Tibial artery (tissue), 4 donors: ENCODE results near the gene ITGAL.

ENCODE experiments used
- DNase-seq, 2 donors: peaks; one replicate each; pipeline ENCODE4 v3.0.0-alpha.2; 2019
- H3K27ac ChIP-seq, 2 donors: fragments of 200-600 bp; sonication (generic) in 1 of 2; 1 replicate in 1 of 2; 2 replicates in 1 of 2; pipeline ENCODE4 v1.5.1; 2018 to 2019; ENCODE audit warnings: mild to moderate bottlenecking in 1 of 2
- H3K27me3 ChIP-seq, 2 donors: fragments of 200-600 bp; sonication (generic) in 1 of 2; one replicate each; pipeline versions ENCODE4 v1.5.1 to v1.6.0; 2016 to 2019
- H3K36me3 ChIP-seq, 3 donors: fragments of 200-600 bp; sonication (generic) in 2 of 3; one replicate each; pipeline ENCODE4 v1.5.1; 2016 to 2019; ENCODE audit warnings: mild to moderate bottlenecking in 2 of 3
- H3K4me1 ChIP-seq, 4 donors: fragments of 200-600 bp; sonication (generic) in 2 of 4; 1 replicate in 3 of 4; 2 replicates in 1 of 4; pipeline ENCODE4 v1.5.1; 2016 to 2019
- H3K4me3 ChIP-seq, 2 donors: fragments of 200-600 bp; sonication (generic) in 1 of 2; 1 replicate in 1 of 2; 2 replicates in 1 of 2; pipeline ENCODE4 v1.5.1; 2018 to 2019; ENCODE audit warnings: mild to moderate bottlenecking in 2 of 2
- H3K9me3 ChIP-seq, 3 donors: fragments of 200-600 bp; sonication (generic) in 1 of 3; one replicate each; pipeline ENCODE4 v1.5.1; 2016 to 2019
- CTCF ChIP-seq, 2 experiments: fragments of 200-600 bp in 1 of 2; fragments of 450-650 bp in 1 of 2; IDR thresholded peaks; one replicate each; pipeline ENCODE4 v1.5.1; 2017 to 2019; ENCODE audit warnings: antibody characterized with exemption in 2 of 2, mild to moderate bottlenecking in 1 of 2, moderate library complexity in 1 of 2
- intact Hi-C: fragments of 100-400 bp; cut with DNase I; formaldehyde crosslinking; loops from one replicate; pipeline ENCODE4 v1.15.0; 2023; ENCODE audit warnings: low total_unique reads

The ITGAL gene

GRCh38 chr16:30567991-30568638 is 95.6 kb downstream of the ITGAL start:
- intact Hi-C loops = no loop called here

GRCh38 chr16:30569281-30569680 is 96.7 kb downstream of the ITGAL start:
- Histone ChIP-seq H3K4me1 (peaks cover 0 to 24% (median 22%) of the 10 kb centered on the region in 4 donors), H3K9me3 (no peaks in the 10 kb centered on the region), H3K27me3 (no peaks in the 10 kb centered on the region), H3K4me3 (no peak overlapping the region), H3K27ac (no peak overlapping the region), H3K36me3 (no peaks in the 10 kb centered on the region)
- TF ChIP-seq CTCF (IDR thresholded peaks at IDR 0.05) = no peak
- DNase-seq = no peak
- intact Hi-C loops = no loop called here

More at GRCh38 chr16:30567991-30568638, 95.6 kb downstream of the ITGAL start:
- Histone ChIP-seq H3K4me3 (no peak overlapping the region), H3K4me1 (peaks cover 0 to 24% (median 22%) of the 10 kb centered on the region in 4 donors), H3K27ac (no peak overlapping the region), H3K9me3 (no peaks in the 10 kb centered on the region), H3K27me3 (no peaks in the 10 kb centered on the region), H3K36me3 (no peaks in the 10 kb centered on the region)
- no peak for DNase-seq
- TF ChIP-seq CTCF (IDR thresholded peaks at IDR 0.05) = no peak

DNA sequence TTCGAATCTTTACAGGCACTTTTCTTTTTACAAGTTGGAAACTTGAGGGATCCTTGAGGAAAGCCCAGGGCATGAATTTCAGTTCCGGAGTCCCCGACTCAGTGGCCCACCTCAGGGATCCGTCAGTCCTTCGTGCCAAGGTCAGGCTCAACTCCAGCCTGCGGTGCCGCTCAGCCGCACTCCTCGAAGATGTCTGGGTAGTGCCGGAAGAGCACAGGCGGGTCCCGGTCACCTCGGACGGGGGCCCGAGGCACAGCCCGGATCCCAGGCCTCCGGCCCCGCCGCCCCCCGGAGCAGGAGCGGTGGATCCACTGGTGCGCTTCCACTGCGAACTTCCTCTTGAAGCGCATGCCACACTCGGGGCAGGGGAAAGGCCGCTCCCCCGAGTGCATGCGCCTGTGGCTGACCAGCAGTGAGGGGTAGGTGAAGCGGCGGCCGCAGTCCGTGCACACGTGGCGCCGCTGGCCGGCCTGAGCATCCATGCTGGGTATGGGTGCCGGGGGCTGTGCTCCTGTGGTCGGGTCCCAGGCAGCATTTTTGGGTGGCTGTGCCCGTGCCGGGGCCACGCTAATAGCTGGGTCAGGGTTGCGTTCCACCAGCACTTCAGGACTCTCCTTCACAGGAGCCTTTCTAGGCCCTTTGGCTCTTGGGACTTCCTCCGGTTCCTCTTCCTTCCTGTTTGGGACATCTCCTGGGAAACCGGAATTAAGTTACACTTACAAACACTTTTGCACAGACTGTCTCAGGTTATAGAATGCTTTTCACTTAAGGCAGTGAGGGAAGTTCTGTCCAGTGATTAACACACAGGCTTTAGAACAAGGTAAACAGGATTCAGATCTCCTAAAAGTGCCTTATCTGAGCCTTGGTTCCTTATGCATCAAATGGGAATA is 97.4 kb downstream of the ITGAL start:
- peaks cover 0 to 24% (median 22%) of the 10 kb centered on the region in 4 donors for H3K4me1 ChIP-seq
- H3K36me3 ChIP-seq = no peaks in the 10 kb centered on the region
- no peaks in the 10 kb centered on the region for H3K9me3 ChIP-seq
- intact Hi-C loops = loop anchor here (10.0 kb wide), 1 partner anchor 65 kb away; no protein-coding TSS in a partner anchor
- peak overlapping the region; percentile 97 to 98 for H3K27ac ChIP-seq
- no peak for TF ChIP-seq CTCF (IDR thresholded peaks at IDR 0.05)
- no peak for DNase-seq
- no peaks in the 10 kb centered on the region for H3K27me3 ChIP-seq
- H3K4me3 ChIP-seq = peak overlapping the region in 1 of 2 donors; percentile 95

GRCh38 chr16:30570636-30571444 is 98.3 kb downstream of the ITGAL start:
- intact Hi-C loops = loop anchor here (10.0 kb wide), 1 partner anchor 64 kb away; no protein-coding TSS in a partner anchor
- H3K4me3 ChIP-seq = peak overlapping the region; percentile 82 to 95
- peaks cover 0 to 24% (median 22%) of the 10 kb centered on the region in 4 donors for H3K4me1 ChIP-seq
- no peak for TF ChIP-seq CTCF (IDR thresholded peaks at IDR 0.05)
- H3K27me3 ChIP-seq = no peaks in the 10 kb centered on the region
- DNase-seq = peak; percentile 31 to 76
- no peaks in the 10 kb centered on the region for H3K36me3 ChIP-seq
- peak overlapping the region; percentile 97 to 98 for H3K27ac ChIP-seq
- no peaks in the 10 kb centered on the region for H3K9me3 ChIP-seq
